Cardiac fibroblast (primary cell): ENCODE results near the gene PSKH1.

Experiments used
- DNase-seq, 2 donors: peaks; one replicate each; pipeline versions ENCODE4 v3.0.0 to v3.0.0-alpha.2; 2010; ENCODE audit warnings: low read depth in 2 of 2
- H3K4me3 ChIP-seq, 2 donors: replicated peaks in 1 of 2; 1 replicate in 1 of 2; 2 replicates in 1 of 2; pipeline ENCODE4 v1.5.1; 2011; ENCODE audit warnings: low read depth in 2 of 2, low read length in 2 of 2, mild to moderate bottlenecking in 2 of 2, moderate library complexity in 1 of 2
- CTCF ChIP-seq: IDR thresholded peaks from one replicate; pipeline ENCODE4 v1.5.1; 2011; ENCODE audit warnings: low read depth, mild to moderate bottlenecking, low read length, inconsistent platforms

Gene PSKH1

GRCh38 chr16:67880584-67880983, 12.5 kb upstream of the PSKH1 start:
- TF ChIP-seq CTCF, result no peak

GRCh38 chr16:67881621-67882161, 11.4 kb upstream of the PSKH1 start:
- no peak for DNase-seq
- no peak for TF ChIP-seq CTCF
- H3K4me3 ChIP-seq, result no peak overlapping the region

More at GRCh38 chr16:67880584-67880983, 12.5 kb upstream of the PSKH1 start:
- H3K4me3 ChIP-seq, result no peak overlapping the region
- no peak for DNase-seq

GRCh38 chr16:67882374-67883145, 10.5 kb upstream of the PSKH1 start:
- H3K4me3 ChIP-seq, result no peak overlapping the region
- TF ChIP-seq CTCF, result no peak
- peak in 1 of 2 donors; percentile 42 for DNase-seq

- DNase-seq, result no peak
- no peak overlapping the region for H3K4me3 ChIP-seq
- no peak for TF ChIP-seq CTCF
These were observed 9.7 kb upstream of the PSKH1 start for GRCh38 chr16:67883146-67883871.

GRCh38 chr16:67883872-67884261, 9.2 kb upstream of the PSKH1 start:
- no peak overlapping the region for H3K4me3 ChIP-seq
- DNase-seq, result peak; percentile 57 to 65
- peak; percentile 94 for TF ChIP-seq CTCF

- no peak within 1 kb of the TSS for H3K4me3 ChIP-seq
- DNase-seq, result peak; percentile 91 to 93
- TF ChIP-seq CTCF, result no peak
These were observed 8.4 kb upstream of the PSKH1 start, which contains the start of gene NRN1L for GRCh38 chr16:67884684-67885083. TSS of gene NRN1L (plus strand) at chr16:67884885. CDS start at chr16:67884904, 19 bp downstream.
